H54 (cell line): ENCODE data around the gene UBA1.

Experiments
- DNase-seq: peaks from one replicate; pipeline ENCODE4 v3.0.0; 2011; ENCODE audit warnings: low spot score, mixed read lengths; ENCODE audit not compliant: insufficient read length
- FAIRE-seq: peaks from 3 replicates; lab custom pipeline; 2011; peaks lifted over from hg19 to GRCh38; lab: Jason Lieb, UNC
- POLR2A ChIP-seq: IDR thresholded peaks from 2 replicates; pipeline ENCODE4 v1.6.1; 2011; ENCODE audit warnings: low read depth, mild to moderate bottlenecking, low read length

UBA1 gene

GRCh38 chrX:47202877-47203276 lies 9.2 kb downstream of the UBA1 start:
- TF ChIP-seq POLR2A = no peak
- FAIRE-seq = no peak
- DNase-seq = no peak

GRCh38 chrX:47204970-47205369 lies 11.3 kb downstream of the UBA1 start:
- DNase-seq (no peak), FAIRE-seq (no peak)
- no peak for TF ChIP-seq POLR2A

- TF ChIP-seq POLR2A = no peak
- no peak for FAIRE-seq
Measured at GRCh38 chrX:47206316-47206715, 12.7 kb downstream of the UBA1 start.

GRCh38 chrX:47208108-47208507 lies 14.5 kb downstream of the UBA1 start:
- DNase-seq (no peak), FAIRE-seq (no peak)
- no peak for TF ChIP-seq POLR2A

More at GRCh38 chrX:47206316-47206715, 12.7 kb downstream of the UBA1 start:
- no peak for DNase-seq

GRCh38 chrX:47209508-47210238 lies 16.0 kb downstream of the UBA1 start:
- TF ChIP-seq POLR2A = no peak
- FAIRE-seq = no peak
- no peak for DNase-seq

GRCh38 chrX:47210661-47211425 lies 17.2 kb downstream of the UBA1 start:
- no peak for TF ChIP-seq POLR2A
- FAIRE-seq = no peak
- DNase-seq = no peak

GRCh38 chrX:47212381-47213293 lies 19.0 kb downstream of the UBA1 start:
- no peak for TF ChIP-seq POLR2A
- DNase-seq (no peak), FAIRE-seq (no peak)

GRCh38 chrX:47214435-47215077 lies 20.9 kb downstream of the UBA1 start:
- no peak for TF ChIP-seq POLR2A
- FAIRE-seq (no peak), DNase-seq (no peak)

GRCh38 chrX:47215291-47215900 lies 21.8 kb downstream of the UBA1 start:
- no peak for DNase-seq
- TF ChIP-seq POLR2A = no peak
- no peak for FAIRE-seq

- no peak for TF ChIP-seq POLR2A
- FAIRE-seq (no peak), DNase-seq (no peak)
Measured at GRCh38 chrX:47216393-47216925, 22.8 kb downstream of the UBA1 start.

GRCh38 chrX:47217121-47217851 lies 23.7 kb downstream of the UBA1 start:
- TF ChIP-seq POLR2A = no peak
- DNase-seq = no peak
- FAIRE-seq = no peak

- peak; percentile 42 for DNase-seq
- FAIRE-seq = no peak
- peak; percentile 46 for TF ChIP-seq POLR2A
Measured at GRCh38 chrX:47217852-47218279, 24.2 kb downstream of the UBA1 start.
